Hepatocyte (in vitro differentiated cells): ENCODE data around the gene GTF2B. TPM values are rescaled to one million over a fixed set of nuclear protein-coding genes. Genes with fewer than 3 reads are reported as not detected.
"Not testable (repeated sequence)": the region's sequence is repeated elsewhere in the genome, so short reads cannot be mapped to it uniquely, and the experiment has no call there.

Source experiments
- DNase-seq: peaks from one replicate; pipeline ENCODE4 v3.0.0-alpha.2; 2016; ENCODE audit warnings: low spot score
- H2AFZ ChIP-seq: fragments of 200-600 bp; sonication (generic); 2 replicates; pipeline ENCODE4 v1.6.0; 2016; ENCODE audit warnings: antibody characterized with exemption, mild to moderate bottlenecking
- H3K27ac ChIP-seq: fragments of 200-600 bp; sonication (generic); 2 replicates; pipeline ENCODE4 v1.5.1; 2016; ENCODE audit warnings: mild to moderate bottlenecking
- H3K27me3 ChIP-seq: fragments of 200-600 bp; sonication (generic); 2 replicates; pipeline ENCODE4 v1.6.1; 2016
- H3K36me3 ChIP-seq: fragments of 200-600 bp; sonication (generic); replicated peaks from 2 replicates; pipeline ENCODE4 v1.5.1; 2016; ENCODE audit warnings: low read depth; ENCODE audit not compliant: insufficient read depth
- H3K4me1 ChIP-seq: fragments of 200-600 bp; sonication (generic); 2 replicates; pipeline ENCODE4 v1.5.1; 2016; ENCODE audit warnings: mild to moderate bottlenecking, moderate library complexity; ENCODE audit not compliant: insufficient read depth
- H3K4me2 ChIP-seq: fragments of 200-600 bp; sonication (generic); 2 replicates; pipeline ENCODE4 v1.6.0; 2016
- H3K4me3 ChIP-seq: fragments of 200-600 bp; sonication (generic); 2 replicates; pipeline ENCODE4 v1.5.1; 2016; ENCODE audit warnings: mild to moderate bottlenecking
- H3K79me2 ChIP-seq: fragments of 200-600 bp; sonication (generic); 2 replicates; pipeline ENCODE4 v1.6.0; 2017; ENCODE audit warnings: mild to moderate bottlenecking
- H3K9me2 ChIP-seq: fragments of 200-600 bp; sonication (generic); replicated peaks from 2 replicates; pipeline ENCODE4 v1.6.0; 2017; ENCODE audit warnings: mild to moderate bottlenecking; ENCODE audit not compliant: insufficient read depth
- H3K9me3 ChIP-seq: fragments of 200-600 bp; sonication (generic); 2 replicates; pipeline ENCODE4 v1.5.1; 2016; ENCODE audit warnings: low read depth, mild to moderate bottlenecking
- H4K20me1 ChIP-seq: fragments of 200-600 bp; sonication (generic); 2 replicates; pipeline ENCODE4 v1.6.0; 2016; ENCODE audit warnings: mild to moderate bottlenecking; ENCODE audit not compliant: insufficient read depth, poor library complexity, severe bottlenecking
- EZH2 ChIP-seq: fragments of 200-600 bp; sonication (generic); IDR thresholded peaks from 2 replicates; pipeline ENCODE4 v1.6.1; 2016; ENCODE audit warnings: antibody characterized with exemption, mild to moderate bottlenecking, borderline replicate concordance
- EZH2phosphoT487 ChIP-seq: fragments of 200-600 bp; sonication (generic); IDR thresholded peaks from one replicate; pipeline ENCODE4 v1.6.1; 2018; ENCODE audit warnings: antibody characterized with exemption, mild to moderate bottlenecking, low read depth, moderate library complexity; ENCODE audit not compliant: unreplicated experiment, severe bottlenecking
- WGBS: methylation state at CpG from one replicate; pipeline ENCODE4 v1.1.6; 2016; ENCODE audit warnings: low lambda C conversion rate; ENCODE audit errors: missing lambda C conversion rate; 5-methylcytosine and 5-hydroxymethylcytosine counted together
- polyA plus RNA-seq: library from polyadenylated mRNA; unstranded; fragments of >200 nt; fragmentation: Nextera tagmentation; extraction: Ambion mirVana; gene quantifications from 2 replicates; pipeline ENCODE4 v1.2.1, GENCODE V29; 2016
- total RNA-seq: library from RNA; depleted of rRNA; stranded (reverse); fragments of >200 nt; gene quantifications from 2 replicates; pipeline ENCODE4 v1.2.3, GENCODE V29; 2014
- TF ChIP-seq, protein P1 (sequence below): fragments of 200-600 bp; sonication (generic); IDR thresholded peaks from 2 replicates; pipeline ENCODE4 v1.5.1; 2016; ENCODE audit warnings: antibody characterized with exemption, mild to moderate bottlenecking; ENCODE audit not compliant: poor library complexity

The GTF2B gene
- total and polyA plus RNA-seq, 2 experiments from 2014 or later, result 43.1 to 52.6 TPM

- WGBS, result 73% methylated on average over 5 of the region's 5 CpGs
- no peaks in the 10 kb centered on the region for H3K36me3 ChIP-seq
Observed at GRCh38 chr1:88935522-88936222, 44.3 kb upstream of the GTF2B start.

GRCh38 chr1:88930176-88930575, 38.8 kb upstream of the GTF2B start:
- H3K9me3 ChIP-seq, H2AFZ ChIP-seq, H3K79me2 ChIP-seq, DNase-seq, H3K36me3 ChIP-seq, H3K27ac ChIP-seq, H3K27me3 ChIP-seq, H3K4me3 ChIP-seq, H3K4me2 ChIP-seq, H3K4me1 ChIP-seq, H3K9me2 ChIP-seq, H4K20me1 ChIP-seq: not testable (repeated sequence)
- WGBS, result 96% methylated on average over 7 of the region's 7 CpGs

More at GRCh38 chr1:88935522-88936222, 44.3 kb upstream of the GTF2B start:
- Histone ChIP-seq H3K79me2 (no peaks in the 10 kb centered on the region), H4K20me1 (no peaks in the 10 kb centered on the region), H3K4me1 (no peaks in the 10 kb centered on the region), H3K4me2 (no peak overlapping the region), H3K27ac (no peak overlapping the region), H3K4me3 (no peak overlapping the region), H3K9me3 (no peaks in the 10 kb centered on the region), H2AFZ (no peak overlapping the region), H3K9me2 (no peaks in the 10 kb centered on the region), H3K27me3 (no peaks in the 10 kb centered on the region)
- no peak for TF ChIP-seq EZH2
- TF ChIP-seq, protein P1, sequence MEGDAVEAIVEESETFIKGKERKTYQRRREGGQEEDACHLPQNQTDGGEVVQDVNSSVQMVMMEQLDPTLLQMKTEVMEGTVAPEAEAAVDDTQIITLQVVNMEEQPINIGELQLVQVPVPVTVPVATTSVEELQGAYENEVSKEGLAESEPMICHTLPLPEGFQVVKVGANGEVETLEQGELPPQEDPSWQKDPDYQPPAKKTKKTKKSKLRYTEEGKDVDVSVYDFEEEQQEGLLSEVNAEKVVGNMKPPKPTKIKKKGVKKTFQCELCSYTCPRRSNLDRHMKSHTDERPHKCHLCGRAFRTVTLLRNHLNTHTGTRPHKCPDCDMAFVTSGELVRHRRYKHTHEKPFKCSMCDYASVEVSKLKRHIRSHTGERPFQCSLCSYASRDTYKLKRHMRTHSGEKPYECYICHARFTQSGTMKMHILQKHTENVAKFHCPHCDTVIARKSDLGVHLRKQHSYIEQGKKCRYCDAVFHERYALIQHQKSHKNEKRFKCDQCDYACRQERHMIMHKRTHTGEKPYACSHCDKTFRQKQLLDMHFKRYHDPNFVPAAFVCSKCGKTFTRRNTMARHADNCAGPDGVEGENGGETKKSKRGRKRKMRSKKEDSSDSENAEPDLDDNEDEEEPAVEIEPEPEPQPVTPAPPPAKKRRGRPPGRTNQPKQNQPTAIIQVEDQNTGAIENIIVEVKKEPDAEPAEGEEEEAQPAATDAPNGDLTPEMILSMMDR, result peak; percentile 70
- DNase-seq, result peak; percentile 56

DNA sequence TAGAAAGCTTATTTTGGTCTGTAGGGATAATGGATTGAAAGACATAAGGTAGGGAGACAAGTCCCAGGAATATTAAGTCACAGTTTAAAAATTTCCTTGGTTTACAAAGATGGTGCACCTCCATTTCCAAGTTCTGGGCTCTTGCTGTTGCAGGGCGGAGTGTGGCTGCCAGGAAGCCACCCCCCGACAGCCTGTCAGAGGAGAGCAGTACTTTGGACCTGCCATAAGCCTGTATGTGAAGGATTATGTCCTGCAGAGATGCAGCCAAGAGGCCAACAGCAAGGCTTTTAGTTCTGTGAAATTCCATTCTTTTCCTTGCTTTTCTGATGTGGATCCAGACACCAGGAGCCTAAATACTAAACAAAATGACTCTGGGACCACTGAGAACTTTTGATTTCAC, 31.9 kb upstream of the GTF2B start:
- Histone ChIP-seq H3K9me2 (no peaks in the 10 kb centered on the region), H3K36me3 (no peaks in the 10 kb centered on the region), H3K79me2 (no peaks in the 10 kb centered on the region), H2AFZ (no peak overlapping the region), H4K20me1 (no peaks in the 10 kb centered on the region), H3K27ac (no peak overlapping the region), H3K4me1 (no peaks in the 10 kb centered on the region), H3K4me3 (no peak overlapping the region), H3K4me2 (no peak overlapping the region), H3K9me3 (peaks cover 1% of the 10 kb centered on the region), H3K27me3 (no peaks in the 10 kb centered on the region)
- DNase-seq, result peak; percentile 6
- TF ChIP-seq EZH2 (no peak), EZH2phosphoT487 (no peak)
- TF ChIP-seq, protein P1, result no peak
- 85% methylated on average over 2 of the region's 2 CpGs for WGBS

GRCh38 chr1:88922214-88922613, 30.8 kb upstream of the GTF2B start:
- Histone ChIP-seq H3K27ac (no peak overlapping the region), H3K9me3 (peaks cover 11% of the 10 kb centered on the region), H2AFZ (no peak overlapping the region), H3K27me3 (no peaks in the 10 kb centered on the region), H3K4me2 (no peak overlapping the region), H4K20me1 (no peaks in the 10 kb centered on the region), H3K9me2 (no peaks in the 10 kb centered on the region), H3K4me1 (no peaks in the 10 kb centered on the region), H3K79me2 (no peaks in the 10 kb centered on the region), H3K36me3 (no peaks in the 10 kb centered on the region), H3K4me3 (no peak overlapping the region)
- WGBS, result 89% methylated on average over 3 of the region's 3 CpGs
- no peak for DNase-seq
- TF ChIP-seq EZH2 (no peak), EZH2phosphoT487 (no peak)
- TF ChIP-seq, protein P1, result no peak
